GM18520 (cell line): ENCODE results near the gene KMT2C.
"Not testable (repeated sequence)": the region's sequence is repeated elsewhere in the genome, so short reads cannot be mapped to it uniquely, and the experiment has no call there.

Experiments used
- ATAC-seq: cut with Tn5 transposase; IDR thresholded peaks from one replicate; pipeline ENCODE4 v1.9.1; 2021; ENCODE audit not compliant: unreplicated experiment

Gene KMT2C

GRCh38 chr7:152313831-152314604 lies 121.8 kb downstream of the KMT2C start:
- ATAC-seq = no peak

GRCh38 chr7:152313217-152313616 lies 122.6 kb downstream of the KMT2C start:
- ATAC-seq = no peak

DNA sequence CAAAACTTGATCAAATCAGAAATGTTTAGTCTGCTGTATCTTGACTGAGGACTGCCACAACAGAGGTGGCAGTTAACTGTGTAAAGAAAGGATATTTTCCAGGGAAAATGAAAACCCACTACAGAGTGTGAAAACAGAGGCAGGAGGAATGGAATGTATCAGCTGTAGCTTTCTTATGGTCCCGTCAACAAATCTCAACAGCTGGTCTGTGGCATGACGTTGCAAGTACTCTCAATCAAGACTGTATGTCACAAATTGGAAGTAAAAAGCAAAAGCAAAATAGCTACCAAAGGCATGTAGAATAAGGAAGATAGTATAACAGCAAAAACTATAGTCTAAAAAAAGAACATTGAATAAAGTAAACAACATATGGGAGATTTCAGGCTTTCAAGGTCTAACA lies 123.5 kb downstream of the KMT2C start:
- no peak for ATAC-seq

DNA sequence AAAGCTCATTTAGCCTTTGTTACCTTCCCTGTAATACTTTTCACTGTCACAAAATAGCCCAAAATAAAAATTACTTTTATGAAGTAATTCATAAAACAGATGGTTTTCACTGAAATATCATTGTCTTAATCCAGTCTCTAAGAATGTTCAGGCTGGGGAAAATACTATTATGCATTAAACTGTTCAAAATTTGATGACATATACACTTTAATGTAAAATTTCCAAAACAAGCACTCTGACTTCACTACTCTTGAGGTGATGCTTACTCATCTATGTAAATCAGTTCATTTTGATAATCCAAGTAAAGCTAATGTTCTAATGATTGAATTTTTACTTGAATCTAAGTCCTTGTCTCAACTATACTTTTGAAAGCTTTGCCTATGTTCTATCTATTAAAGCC lies 127.9 kb downstream of the KMT2C start:
- ATAC-seq = no peak

DNA sequence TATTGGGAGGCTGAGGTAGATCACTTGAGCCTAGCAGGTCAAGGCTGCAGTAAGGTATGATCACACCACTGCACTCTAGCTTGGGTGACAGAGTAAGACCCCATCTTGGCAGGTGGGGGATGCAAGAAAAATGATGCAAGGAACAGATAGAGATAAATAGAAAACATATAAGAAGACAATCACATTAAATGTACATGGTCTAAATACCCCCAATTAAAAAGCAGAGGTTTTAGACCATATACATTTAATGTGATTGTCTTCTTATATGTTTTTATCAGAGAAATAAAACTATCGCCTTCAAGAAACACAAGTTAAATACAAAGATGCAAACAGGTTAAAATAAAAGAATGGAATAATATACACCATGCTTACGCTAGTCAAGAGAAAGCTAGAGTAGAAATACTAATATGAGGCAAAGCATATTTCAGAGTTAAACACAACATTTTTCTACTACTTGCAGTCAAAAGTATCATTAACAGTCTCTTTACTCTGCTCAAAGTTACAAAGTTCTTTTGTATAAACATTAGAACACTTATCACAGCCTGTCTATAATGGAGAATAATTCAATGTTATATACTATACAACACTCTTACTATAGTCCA lies 136.2 kb downstream of the KMT2C start:
- ATAC-seq = not testable (repeated sequence)

- no peak for ATAC-seq
Measured at GRCh38 chr7:152292897-152293296, 142.9 kb downstream of the KMT2C start.

- not testable (repeated sequence) for ATAC-seq
Measured at GRCh38 chr7:152286972-152287371, 148.8 kb downstream of the KMT2C start.

GRCh38 chr7:152286219-152286618 lies 149.6 kb downstream of the KMT2C start:
- ATAC-seq = not testable (repeated sequence)

DNA sequence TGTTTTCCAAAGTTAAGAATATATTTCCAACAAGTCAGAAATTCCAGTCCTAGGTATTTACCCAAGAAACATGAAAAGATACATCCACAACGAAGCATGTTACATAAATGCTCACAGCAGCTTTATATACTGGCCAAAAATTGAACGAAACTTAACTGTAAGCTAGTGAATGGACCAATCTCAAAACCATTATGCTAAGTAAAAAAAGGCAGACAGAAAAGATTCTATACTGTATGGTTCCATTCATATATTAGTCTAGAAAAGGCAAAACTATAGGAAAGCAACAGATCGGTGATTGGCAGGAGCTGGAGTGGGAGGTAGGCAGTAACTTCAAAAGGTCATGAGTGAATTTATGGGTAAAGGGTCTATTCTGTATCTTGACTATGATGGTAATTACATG lies 150.8 kb downstream of the KMT2C start:
- ATAC-seq = not testable (repeated sequence)

DNA sequence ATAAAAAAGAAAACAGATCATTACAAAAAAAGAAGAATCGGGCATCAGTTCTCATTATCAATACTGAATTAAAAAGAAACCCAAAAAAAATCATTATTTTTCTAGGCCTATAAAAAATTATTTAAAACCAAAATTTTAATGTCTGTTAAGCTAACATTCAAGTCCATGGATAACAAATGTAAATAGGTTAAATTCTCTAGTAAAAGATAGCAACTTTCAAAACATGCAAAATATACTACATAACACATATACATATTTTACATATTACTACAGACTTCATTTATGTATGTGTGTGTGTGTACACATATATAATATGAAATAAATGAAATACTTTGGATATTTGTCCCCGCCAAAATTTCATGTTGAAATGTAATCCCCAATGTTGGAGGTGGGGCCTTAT lies 158.1 kb downstream of the KMT2C start:
- not testable (repeated sequence) for ATAC-seq

DNA sequence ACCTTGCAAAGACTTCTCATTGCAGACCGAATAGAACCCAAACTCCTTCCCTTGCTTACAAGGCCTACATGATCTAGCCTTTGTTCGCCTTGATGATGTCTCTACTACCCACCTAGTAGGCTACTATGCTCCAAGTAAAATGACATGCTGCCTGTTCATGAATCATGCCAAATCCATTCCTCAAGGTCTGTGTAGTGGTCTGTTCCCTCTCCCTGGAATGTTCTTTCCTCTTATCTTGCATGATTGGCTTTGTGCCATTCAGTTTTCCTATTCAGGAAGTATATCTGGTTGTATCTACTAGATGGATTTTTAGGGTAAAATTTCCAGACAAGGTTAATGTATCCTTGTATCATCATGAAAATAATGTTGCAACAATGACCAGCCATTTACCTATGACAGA lies 165.4 kb downstream of the KMT2C start:
- not testable (repeated sequence) for ATAC-seq

DNA sequence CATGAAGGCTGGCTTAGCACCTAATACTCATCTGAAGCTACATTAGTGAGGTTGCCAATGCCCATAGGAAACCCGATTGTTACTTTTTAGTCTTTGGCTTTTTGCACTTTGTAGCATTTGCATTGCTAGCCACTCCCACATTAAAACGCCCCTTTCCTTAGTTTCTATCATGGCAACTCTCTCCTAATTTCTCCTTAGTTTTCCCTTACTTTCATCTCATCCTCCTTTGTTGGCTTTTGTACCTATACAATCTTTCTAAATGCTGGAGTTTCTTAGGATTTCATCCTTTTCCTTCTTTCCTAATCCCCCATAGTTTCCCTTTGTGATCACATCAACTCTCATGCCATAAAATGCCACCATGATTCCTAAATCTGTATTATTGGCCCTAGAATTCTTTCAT lies 168.9 kb downstream of the KMT2C start:
- ATAC-seq = not testable (repeated sequence)

- ATAC-seq = not testable (repeated sequence)
Measured at GRCh38 chr7:152264915-152265314, 170.9 kb downstream of the KMT2C start.

DNA sequence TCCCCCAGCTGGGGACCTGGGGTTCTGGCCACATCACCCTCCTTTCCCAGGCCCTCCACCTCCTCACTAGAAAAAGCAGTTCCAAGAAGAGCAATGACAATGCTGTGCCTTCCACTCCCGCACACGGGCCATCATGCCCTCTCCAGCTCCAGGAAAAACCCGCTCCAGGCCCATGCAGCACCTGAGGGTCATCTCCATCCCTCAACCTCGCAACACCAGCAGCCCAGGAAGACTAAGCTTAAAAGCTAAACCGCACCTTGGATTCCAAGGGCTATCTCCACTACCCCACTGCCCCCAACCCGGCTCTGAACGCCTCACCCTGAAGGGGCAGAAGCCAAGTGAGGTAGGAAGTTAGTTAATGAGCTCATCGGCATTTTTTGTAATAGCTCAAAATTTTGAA lies 173.7 kb downstream of the KMT2C start:
- ATAC-seq = not testable (repeated sequence)

DNA sequence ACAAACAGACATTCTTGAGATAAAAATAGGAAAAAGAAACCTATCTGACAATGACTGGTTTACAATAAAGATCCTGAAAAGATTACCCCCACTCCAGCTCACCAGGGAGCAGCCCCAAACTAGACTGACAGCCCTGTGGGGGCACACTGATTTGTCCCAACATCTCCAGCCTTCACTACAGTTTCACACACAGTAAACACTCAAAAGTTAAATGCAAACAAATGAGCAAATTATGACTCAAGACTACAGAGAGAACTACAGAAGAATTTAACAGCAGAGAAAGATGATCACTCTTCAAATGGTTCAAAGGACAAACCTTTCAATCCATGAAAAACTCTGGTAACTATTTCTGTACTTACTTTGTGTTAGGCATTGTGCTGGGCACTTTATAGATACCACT lies 176.2 kb downstream of the KMT2C start:
- ATAC-seq = not testable (repeated sequence)

DNA sequence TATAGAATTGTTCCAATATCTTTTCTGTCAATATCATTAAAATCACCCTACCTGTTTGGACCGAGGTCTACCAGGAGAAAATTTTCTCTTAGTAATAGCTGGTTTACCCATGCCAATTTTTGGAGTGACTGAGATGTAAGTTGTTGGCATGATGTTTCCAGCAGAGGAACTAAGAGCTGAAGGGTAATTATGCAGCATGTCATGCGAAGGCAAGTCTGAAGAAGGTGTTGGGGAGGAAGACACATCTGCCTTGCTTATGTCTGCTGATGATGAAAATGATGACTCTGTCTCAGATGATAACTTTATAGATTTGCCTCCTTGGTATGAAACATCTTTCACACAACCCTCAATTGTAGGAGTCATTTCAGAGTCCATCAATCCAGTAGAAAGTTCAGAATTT lies 188.0 kb downstream of the KMT2C start:
- ATAC-seq = not testable (repeated sequence)

- not testable (repeated sequence) for ATAC-seq
Measured at GRCh38 chr7:152245417-152245816, 190.4 kb downstream of the KMT2C start.

- ATAC-seq = not testable (repeated sequence)
Measured at GRCh38 chr7:152243464-152243863, 192.3 kb downstream of the KMT2C start.

DNA sequence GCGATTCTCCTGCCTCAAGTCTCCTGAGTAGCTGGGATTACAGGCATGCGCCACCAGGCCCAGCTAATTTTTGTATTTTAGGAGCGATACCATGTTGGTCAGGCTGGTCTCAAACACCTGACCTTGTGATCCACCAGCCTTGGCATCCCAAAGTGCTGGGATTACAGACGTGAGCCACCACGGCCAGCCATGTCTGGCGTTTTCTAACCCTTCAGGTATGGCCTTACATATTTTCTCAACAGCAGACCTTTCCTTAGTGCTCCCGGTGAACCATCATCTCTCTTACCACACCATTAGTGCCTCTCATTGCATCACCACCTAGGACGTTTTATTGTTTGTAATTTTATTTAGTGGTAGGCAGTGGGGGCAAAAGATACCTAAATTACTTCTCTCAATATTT lies 194.5 kb downstream of the KMT2C start:
- ATAC-seq = not testable (repeated sequence)

DNA sequence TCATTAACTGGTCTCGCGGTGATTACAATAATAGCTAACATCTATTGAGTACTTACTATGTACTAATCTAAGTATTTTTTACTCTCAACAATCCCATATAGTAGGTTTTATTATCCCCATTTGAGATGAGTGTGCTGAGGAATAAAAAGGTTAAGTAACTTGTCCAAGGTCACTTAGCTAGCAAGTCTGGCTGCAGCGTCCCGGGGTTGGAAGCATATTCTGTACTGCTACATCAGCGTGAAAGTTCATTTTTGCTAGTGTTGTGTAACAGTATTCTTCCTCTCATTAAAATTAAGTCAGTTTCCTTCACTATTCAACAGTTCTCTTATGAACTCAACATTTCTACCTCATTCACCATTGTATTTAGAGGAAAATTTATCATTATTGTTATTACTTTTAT lies 199.5 kb downstream of the KMT2C start:
- ATAC-seq = not testable (repeated sequence)

DNA sequence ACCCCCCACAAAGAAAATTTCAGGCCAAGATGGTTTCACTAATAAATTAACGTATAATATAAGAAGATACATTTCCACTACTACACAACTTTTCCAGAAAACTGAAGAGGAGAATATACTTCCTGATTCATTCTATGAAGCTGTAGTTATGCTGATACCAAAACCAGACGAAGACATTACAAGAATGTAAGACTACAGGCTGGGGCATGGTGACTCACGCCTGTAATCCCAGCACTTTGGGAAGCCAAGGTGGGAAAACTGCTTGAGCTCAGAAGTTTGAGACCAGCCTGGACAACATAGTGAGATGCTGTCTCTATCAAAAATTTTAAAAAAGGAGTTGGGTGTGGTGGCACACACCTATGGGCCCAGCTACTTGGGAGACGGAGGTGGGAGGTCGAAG lies 201.4 kb downstream of the KMT2C start:
- ATAC-seq = not testable (repeated sequence)

DNA sequence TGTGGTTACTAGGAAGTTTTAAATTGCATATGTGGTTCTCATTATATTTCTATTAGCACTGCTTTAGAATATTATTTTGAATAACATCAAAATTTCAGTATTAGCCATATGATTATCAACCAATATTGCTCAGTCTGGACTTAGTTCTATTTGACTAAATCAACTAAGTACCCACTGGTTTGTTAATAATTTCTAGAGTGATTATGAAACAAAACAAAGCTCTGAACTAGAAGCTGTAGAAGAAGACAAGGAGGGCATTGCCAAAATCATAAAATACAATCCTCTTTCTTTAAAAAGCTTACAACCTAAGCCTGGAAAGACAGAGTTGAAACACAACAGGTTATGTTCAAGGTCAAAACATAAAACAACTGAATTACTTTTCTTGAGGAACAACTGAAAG lies 204.7 kb downstream of the KMT2C start:
- ATAC-seq = no peak
